ENCODE data around the gene MESP1.

Gene MESP1

DNA sequence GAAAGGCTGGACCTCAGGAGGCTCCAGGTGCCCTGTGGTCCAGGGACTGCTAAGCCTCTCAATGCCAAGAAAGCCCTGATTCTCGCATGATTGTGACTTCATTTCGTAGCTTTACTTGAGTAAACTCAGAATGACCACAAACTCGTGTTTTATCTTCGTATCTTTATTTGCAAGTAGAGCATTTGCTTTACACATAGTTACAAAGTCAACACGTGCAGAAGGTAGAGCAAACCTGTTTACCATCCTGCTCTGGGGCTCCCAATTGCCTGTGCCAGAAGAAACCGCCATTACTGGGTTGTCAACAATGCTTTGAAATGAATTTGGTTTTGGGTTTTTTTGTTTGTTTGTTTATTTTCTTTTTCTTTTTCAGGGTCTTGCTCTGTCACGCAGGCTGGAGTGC is 5.8 kb upstream of the MESP1 start:
- DNase-seq (ENCODE audit: low spot score), result no peak

DNA sequence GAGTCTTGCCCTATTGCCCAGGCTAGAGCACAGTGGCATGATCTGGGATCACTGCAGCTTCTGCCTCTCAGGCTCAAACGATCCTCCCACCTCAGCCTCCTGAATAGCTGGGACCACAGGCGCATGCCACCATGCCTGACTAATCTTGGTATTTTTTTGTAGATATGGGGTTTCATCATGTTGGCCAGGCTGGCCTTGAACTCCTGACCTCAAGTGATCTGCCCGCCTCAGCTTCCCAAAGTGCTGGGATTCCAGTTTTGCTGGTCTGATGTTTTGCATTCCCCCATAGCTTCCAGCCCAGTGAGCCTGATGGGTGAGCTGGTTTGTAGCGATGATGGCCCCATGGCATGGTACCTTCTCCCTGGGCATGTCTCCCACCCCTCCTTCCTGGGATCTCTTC is 4.7 kb upstream of the MESP1 start:
- DNase-seq (ENCODE audit: low spot score), result no peak

DNA sequence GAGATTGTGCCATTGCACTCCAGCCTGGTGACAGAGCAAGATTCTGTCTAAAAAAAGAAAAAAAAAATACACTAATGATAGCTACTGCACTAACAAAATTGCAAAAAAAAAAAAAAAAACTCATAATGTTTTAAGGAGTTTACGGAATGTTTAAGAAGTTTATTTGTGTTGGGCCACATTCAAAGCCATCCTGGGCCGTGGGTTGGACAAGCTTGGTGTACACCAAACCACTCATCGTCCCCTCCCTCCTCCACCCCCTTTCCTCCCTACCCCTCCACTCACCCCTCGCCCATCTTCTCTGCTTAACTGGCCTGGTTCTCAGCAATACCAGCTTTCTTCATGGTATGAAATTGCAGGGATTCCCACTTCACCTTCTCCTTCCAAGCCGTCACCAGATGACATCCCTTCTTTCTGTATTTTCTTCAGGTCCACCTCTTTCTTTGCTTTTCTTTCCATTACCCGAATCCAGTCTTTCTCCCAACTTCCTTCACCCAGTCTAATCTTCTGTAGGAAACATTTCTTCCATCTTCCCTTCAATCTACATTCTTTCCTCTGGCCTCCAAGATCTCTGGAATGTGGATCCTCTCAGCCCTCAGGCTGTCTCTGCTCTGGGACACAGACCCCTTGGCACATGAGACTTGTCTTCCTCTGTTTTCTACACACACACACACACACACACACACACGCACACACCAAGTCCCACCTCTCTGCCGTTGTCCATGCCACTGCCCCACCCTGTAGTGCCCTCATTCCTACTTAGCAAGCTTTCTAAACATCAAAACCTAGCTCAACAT is 3.5 kb upstream of the MESP1 start:
- no peak for DNase-seq (ENCODE audit: low spot score)

- DNase-seq (ENCODE audit: low spot score), result no peak
These were observed 2.8 kb upstream of the MESP1 start for GRCh38 chr15:89753855-89754254.

- no peak for DNase-seq (ENCODE audit: low spot score)
These were observed 699 bp upstream of the MESP1 start for GRCh38 chr15:89751748-89752147.

DNA sequence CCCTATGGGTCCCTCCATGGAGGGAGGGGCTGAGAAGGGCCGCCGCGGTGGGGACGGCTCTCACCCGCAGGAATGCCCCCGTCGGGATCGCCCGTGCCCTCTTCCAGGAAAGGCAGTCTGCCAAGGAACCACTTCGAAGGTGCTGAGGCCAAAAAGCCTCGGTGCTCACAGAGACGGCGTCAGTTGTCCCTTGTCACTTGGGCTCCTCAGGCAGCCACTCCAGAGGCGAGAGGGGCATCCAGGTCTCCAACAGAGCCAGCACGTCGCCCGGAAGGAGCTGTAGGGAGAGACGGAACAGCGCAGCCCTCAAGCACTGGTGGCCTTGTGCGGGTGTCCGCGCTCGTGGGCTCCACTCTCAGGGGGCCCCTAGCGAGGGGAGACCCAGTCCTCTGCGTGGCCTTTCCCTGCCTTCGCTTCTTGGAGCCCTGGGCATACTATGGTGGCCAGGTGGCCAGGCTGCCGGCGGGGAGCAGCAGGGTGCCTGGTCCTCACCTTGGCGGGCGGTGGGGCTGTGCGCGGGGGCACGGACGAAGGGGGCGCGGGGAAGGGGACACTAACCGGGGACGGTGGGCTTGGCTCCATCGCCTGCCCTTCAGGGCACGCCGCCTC is 994 bp downstream of the MESP1 start:
- DNase-seq (ENCODE audit: low spot score), result no peak

DNA sequence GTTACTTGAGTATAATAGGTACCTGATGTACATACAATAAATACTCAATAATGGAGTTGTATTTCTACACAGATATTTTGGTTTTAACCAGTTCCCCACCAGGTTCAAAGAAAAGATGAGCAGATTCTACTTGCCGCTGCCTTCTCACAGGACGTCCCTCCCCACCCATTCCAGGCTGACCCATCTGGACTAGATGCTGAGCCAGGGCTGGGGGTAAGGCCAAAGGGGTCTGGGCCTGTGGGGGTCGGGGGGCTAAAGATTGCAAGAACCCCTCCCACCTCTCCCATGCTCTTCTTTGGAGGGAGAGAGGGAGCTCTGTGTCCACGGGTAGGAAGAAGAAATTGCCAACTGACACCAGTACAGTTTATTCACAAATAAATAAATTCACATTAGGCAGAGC is 1.5 kb downstream of the MESP1 start:
- DNase-seq (ENCODE audit: low spot score), result no peak

- DNase-seq (ENCODE audit: low spot score), result no peak
These were observed 2.0 kb downstream of the MESP1 start for GRCh38 chr15:89749054-89749453.

- DNase-seq (ENCODE audit: low spot score), result no peak
These were observed 3.1 kb downstream of the MESP1 start for GRCh38 chr15:89747708-89748682.

DNA sequence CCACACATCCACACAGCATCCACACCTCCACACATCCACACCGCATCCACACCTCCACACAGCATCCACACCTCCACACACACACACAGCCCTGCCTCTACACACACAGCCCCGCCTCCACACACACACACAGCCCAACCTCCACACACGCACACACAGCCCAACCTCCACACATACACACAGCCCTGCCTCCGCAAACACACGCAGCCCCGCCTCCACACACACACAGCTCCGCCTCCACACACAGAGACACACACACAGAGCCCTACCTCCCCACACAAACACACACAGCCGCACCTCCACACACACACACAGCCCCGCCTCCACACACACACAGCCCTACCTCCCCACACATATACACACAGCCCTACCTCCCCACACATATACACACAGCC is 4.7 kb downstream of the MESP1 start:
- no peak for DNase-seq (ENCODE audit: low spot score)

GRCh38 chr15:89745768-89746167 is 5.3 kb downstream of the MESP1 start:
- no peak for DNase-seq (ENCODE audit: low spot score)

DNA sequence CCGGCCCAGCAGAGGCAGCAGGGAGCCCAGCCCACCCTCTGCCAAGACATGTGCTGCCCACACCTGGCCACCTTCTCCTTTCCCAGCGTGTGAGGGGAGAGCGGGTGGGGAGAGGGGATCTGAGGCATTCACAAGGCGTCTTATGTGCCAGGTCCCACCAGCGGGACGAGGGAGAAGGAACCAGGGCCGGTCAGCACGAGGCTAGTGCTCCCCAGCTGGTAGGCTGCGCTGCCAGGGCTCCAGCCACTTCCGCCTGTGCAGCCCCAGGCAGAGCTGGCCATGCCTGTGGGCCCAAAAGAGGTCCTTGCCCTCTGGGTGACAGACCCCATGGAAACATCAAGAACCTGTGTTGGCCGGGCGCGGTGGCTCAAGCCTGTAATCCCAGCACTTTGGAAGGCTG is 5.9 kb downstream of the MESP1 start:
- DNase-seq (ENCODE audit: low spot score), result no peak

DNA sequence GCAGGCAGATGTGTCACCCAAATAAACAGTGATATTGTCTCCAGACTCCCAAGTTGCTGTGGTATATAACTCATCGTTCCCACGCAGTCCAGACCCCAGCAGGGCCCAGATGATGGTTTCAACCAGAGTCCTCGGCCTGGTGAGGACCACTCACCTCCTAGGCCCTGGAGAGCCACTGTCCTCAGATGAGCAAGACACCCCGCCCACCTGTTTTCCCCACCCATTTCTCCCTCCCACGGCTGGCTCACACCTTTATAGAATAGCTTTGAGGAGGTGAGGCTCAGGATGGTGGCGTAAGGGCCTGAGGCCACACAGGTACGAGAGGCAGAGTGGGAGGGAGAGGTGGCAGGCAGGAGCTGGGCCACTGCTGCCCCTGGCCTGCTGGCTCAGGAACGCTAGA is 7.5 kb downstream of the MESP1 start:
- no peak for DNase-seq (ENCODE audit: low spot score)

- DNase-seq (ENCODE audit: low spot score), result no peak
These were observed 8.0 kb downstream of the MESP1 start for GRCh38 chr15:89743011-89743410.

DNA sequence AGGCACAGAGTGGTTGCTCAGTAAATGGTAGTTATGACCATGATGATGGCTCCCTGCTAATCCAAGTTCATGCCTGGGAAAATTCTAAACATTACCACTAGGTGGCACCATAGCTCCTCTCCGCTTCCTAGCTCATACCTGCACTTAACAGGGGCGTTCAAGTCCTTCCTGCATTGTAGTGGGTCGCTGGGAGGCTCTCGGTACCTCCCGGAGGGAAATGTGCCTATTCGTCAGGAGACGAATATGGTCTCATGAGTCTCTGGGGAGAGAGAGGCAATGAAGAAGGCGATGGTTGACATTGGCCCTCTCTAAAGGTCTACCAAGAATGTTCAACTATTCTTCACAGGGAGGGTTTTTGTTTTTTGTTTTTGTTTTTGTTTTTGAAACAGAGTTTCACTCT is 10.9 kb downstream of the MESP1 start:
- peak; percentile 83 for DNase-seq (ENCODE audit: low spot score)

GRCh38 chr15:89735773-89736172 is 15.3 kb downstream of the MESP1 start:
- no peak for DNase-seq (ENCODE audit: low spot score)

DNA sequence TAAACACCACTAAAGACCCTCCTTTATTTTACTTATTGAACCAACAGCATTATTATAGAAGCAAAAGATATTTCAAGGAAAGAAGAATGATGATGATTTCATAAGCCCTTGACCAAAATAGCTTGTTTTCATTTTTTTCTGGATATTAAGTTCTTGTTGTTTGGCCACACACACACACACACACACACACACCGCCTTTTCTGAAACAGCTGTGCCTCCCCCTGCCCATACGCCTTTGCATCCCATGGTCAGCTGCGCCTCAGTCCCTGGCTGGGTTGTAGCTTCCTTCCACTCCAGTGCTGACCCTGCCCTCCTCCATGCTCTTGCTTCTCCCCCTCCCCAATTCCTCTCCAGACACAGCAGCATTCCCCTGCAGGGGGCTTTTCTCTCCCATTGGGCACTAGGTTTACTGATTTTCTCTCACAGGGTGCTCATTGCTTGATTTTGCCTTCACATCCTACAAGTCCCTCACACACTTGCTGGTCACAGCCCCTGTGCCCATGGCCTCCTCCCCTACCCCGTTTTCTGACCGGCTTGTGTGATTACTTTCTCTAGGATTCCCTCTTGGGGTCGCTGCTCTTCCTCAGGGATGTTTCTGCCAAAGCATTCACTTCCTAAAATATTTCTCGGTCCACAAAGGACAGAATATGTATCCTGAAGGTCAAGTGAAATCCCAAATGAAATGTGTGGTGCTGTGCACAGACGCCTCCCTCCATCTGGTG is 18.4 kb downstream of the MESP1 start:
- DNase-seq (ENCODE audit: low spot score), result no peak

DNA sequence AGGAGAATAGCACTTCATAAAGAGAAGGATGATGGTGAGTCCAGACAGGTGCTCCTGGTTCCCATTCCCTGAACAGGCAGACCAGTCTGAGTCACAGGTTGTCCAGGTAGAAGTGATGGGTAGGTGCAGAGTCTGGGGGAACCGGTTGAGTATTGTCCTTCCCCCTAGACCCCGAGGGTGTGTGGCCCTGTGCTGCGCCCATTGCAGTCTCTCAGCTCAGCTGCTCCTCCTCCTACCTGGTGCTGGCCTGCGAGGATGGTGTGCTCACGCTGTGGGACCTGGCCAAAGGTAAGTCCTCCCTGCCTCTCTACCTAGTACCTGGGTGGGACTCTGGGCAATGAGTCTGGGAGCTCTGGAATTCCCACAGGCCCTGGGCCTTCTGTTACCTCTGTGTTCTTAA is 19.8 kb downstream of the MESP1 start:
- no peak for DNase-seq (ENCODE audit: low spot score)

DNA sequence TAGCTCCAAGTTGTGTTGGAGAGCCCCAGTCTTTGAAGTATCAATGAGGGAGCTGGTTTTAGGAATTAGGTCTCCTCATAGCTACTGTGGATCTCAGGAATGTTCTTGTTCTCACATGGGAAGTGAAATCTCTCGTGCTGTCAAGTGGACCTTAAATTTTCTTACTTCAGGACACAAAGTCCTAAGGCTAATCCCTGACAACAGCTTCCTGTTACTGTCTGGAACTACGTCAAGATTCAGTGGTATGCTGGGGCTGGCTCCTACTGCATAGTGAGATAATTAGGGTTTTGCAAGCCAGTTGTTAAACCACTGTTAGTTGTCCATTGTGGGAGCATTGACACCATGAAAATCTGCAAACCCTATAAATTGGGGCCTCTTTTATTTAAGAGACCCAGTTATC is 22.8 kb downstream of the MESP1 start:
- no peak for DNase-seq (ENCODE audit: low spot score)

GRCh38 chr15:89725064-89725463 is 26.0 kb downstream of the MESP1 start:
- DNase-seq (ENCODE audit: low spot score), result no peak

- DNase-seq (ENCODE audit: low spot score), result no peak
These were observed 26.4 kb downstream of the MESP1 start for GRCh38 chr15:89724621-89725020.

DNA sequence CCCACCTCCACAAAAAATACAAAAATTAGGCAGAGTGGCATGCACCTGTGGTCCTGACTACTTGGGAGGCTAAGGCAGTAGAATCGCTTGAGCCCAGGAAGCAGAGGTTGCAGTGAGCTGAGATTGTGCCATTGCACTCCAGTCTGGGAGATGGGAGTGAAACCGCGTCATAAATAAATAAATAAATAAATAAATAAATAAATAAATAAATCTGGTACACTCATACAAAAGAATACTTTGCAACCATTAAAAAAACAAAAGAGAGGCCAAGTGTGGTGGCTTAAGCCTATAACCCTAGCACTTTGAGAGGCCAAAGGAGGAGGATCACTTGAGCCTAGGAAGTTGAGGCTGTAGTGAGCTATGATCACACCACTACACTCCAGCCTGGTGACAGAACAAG is 28.0 kb downstream of the MESP1 start:
- no peak for DNase-seq (ENCODE audit: low spot score)

All from GM03348 (cell line).